NB4 (cell line): ENCODE data around the gene GRXCR1.

ENCODE experiments used
- DNase-seq: peaks from one replicate; pipeline ENCODE4 v3.0.0; 2010; ENCODE audit warnings: low read depth
- H3K4me3 ChIP-seq: one replicate; pipeline ENCODE4 v1.5.1; 2011; ENCODE audit warnings: mild to moderate bottlenecking, low read depth, low read length, moderate library complexity
- CTCF ChIP-seq: IDR thresholded peaks from one replicate; pipeline ENCODE4 v1.5.1; 2012; ENCODE audit warnings: low read depth, low read length
- MAX ChIP-seq: IDR thresholded peaks from 2 replicates; pipeline ENCODE4 v1.6.1; 2011; ENCODE audit warnings: low read depth, low read length
- MYC ChIP-seq: IDR thresholded peaks from 2 replicates; pipeline ENCODE4 v1.6.1; 2011; ENCODE audit warnings: low read depth, low read length
- POLR2A ChIP-seq: IDR thresholded peaks from 2 replicates; pipeline ENCODE4 v1.6.1; 2011; ENCODE audit warnings: mild to moderate bottlenecking; ENCODE audit not compliant: insufficient read length; ENCODE audit errors: extremely low read depth

The GRXCR1 gene

GRCh38 chr4:43071069-43071468 is 178.6 kb downstream of the GRXCR1 start:
- no peak overlapping the region for H3K4me3 ChIP-seq
- TF ChIP-seq MYC (no peak), POLR2A (no peak), CTCF (no peak), MAX (no peak)
- DNase-seq: no peak
